Astrocyte (in vitro differentiated cells and primary cell): ENCODE measurements around the gene PRSS53. TPM values are rescaled to one million over a fixed set of nuclear protein-coding genes. Genes with fewer than 3 reads are reported as not detected.

Experiments
- DNase-seq: peaks from one replicate; pipeline ENCODE4 v3.0.0-alpha.2; 2010; ENCODE audit warnings: low read depth
- FAIRE-seq: peaks from 2 replicates; lab custom pipeline; 2011; peaks lifted over from hg19 to GRCh38; lab: Jason Lieb, UNC
- H2AFZ ChIP-seq: 2 replicates; pipeline ENCODE4 v1.6.0; 2012; ENCODE audit warnings: low read depth, low read length, inconsistent platforms
- H3K27ac ChIP-seq: 2 replicates; pipeline ENCODE4 v1.5.1; 2011; ENCODE audit warnings: low read depth, low read length, inconsistent platforms
- H3K27me3 ChIP-seq: 2 replicates; pipeline ENCODE4 v1.6.0; 2011; ENCODE audit warnings: low read length, inconsistent platforms; ENCODE audit not compliant: insufficient read depth
- H3K36me3 ChIP-seq: 2 replicates; pipeline ENCODE4 v1.5.1; 2011; ENCODE audit warnings: low read length, inconsistent platforms; ENCODE audit not compliant: insufficient read depth
- H3K4me1 ChIP-seq: 2 replicates; pipeline ENCODE4 v1.5.1; 2011; ENCODE audit warnings: low read length, inconsistent platforms; ENCODE audit not compliant: insufficient read depth
- H3K4me2 ChIP-seq: 2 replicates; pipeline ENCODE4 v1.6.0; 2012; ENCODE audit warnings: low read length, inconsistent platforms
- H3K4me3 ChIP-seq: 2 replicates; pipeline ENCODE4 v1.5.1; 2011; ENCODE audit warnings: low read depth, mild to moderate bottlenecking, low read length, inconsistent platforms; ENCODE audit not compliant: insufficient read depth
- H3K79me2 ChIP-seq: 2 replicates; pipeline ENCODE4 v1.6.0; 2012; ENCODE audit warnings: mild to moderate bottlenecking, low read length, inconsistent platforms; ENCODE audit not compliant: insufficient read depth
- H3K9ac ChIP-seq: 2 replicates; pipeline ENCODE4 v1.6.0; 2012; ENCODE audit warnings: mild to moderate bottlenecking, low read length, inconsistent platforms
- H3K9me3 ChIP-seq: 2 replicates; pipeline ENCODE4 v1.5.1; 2012; ENCODE audit warnings: low read depth, mild to moderate bottlenecking, low read length, inconsistent platforms; ENCODE audit not compliant: insufficient read depth
- H4K20me1 ChIP-seq: 2 replicates; pipeline ENCODE4 v1.6.0; 2012; ENCODE audit warnings: low read length, inconsistent platforms; ENCODE audit not compliant: insufficient read depth
- H3K27ac Mint-ChIP-seq: one replicate; pipeline ENCODE4 v1.8.0; 2021; ENCODE audit warnings: mild to moderate bottlenecking, mixed read lengths; ENCODE audit not compliant: unreplicated experiment
- H3K27me3 Mint-ChIP-seq: one replicate; pipeline ENCODE4 v1.8.0; 2021; ENCODE audit warnings: low read depth, mixed read lengths; ENCODE audit not compliant: unreplicated experiment
- H3K36me3 Mint-ChIP-seq: one replicate; pipeline ENCODE4 v1.8.0; 2021; ENCODE audit warnings: low read depth, mixed read lengths; ENCODE audit not compliant: unreplicated experiment
- H3K4me1 Mint-ChIP-seq: one replicate; pipeline ENCODE4 v1.8.0; 2021; ENCODE audit warnings: low read depth, mixed read lengths; ENCODE audit not compliant: unreplicated experiment
- H3K4me3 Mint-ChIP-seq: one replicate; pipeline ENCODE4 v1.8.0; 2021; ENCODE audit warnings: mild to moderate bottlenecking, moderate library complexity, mixed read lengths; ENCODE audit not compliant: unreplicated experiment
- H3K9me3 Mint-ChIP-seq: one replicate; pipeline ENCODE4 v1.8.0; 2021; ENCODE audit warnings: mild to moderate bottlenecking, mixed read lengths; ENCODE audit not compliant: unreplicated experiment
- EZH2 ChIP-seq: IDR thresholded peaks from 2 replicates; pipeline ENCODE4 v1.6.1; 2012; ENCODE audit warnings: mild to moderate bottlenecking, low read length, inconsistent platforms; ENCODE audit not compliant: insufficient read depth
- total RNA-seq: library from RNA; stranded (reverse); gene quantifications from 2 replicates; pipeline ENCODE4 v1.2.1, GENCODE V29; 2021
- TF ChIP-seq, protein P1 (sequence below): IDR thresholded peaks from 2 replicates; pipeline ENCODE4 v1.5.1; 2011; ENCODE audit warnings: low read depth, mild to moderate bottlenecking, inconsistent platforms, low read length, moderate library complexity; ENCODE audit not compliant: insufficient read depth

The PRSS53 gene
- total RNA-seq, 1 donor from 2014 or later: 7.1 TPM

DNA sequence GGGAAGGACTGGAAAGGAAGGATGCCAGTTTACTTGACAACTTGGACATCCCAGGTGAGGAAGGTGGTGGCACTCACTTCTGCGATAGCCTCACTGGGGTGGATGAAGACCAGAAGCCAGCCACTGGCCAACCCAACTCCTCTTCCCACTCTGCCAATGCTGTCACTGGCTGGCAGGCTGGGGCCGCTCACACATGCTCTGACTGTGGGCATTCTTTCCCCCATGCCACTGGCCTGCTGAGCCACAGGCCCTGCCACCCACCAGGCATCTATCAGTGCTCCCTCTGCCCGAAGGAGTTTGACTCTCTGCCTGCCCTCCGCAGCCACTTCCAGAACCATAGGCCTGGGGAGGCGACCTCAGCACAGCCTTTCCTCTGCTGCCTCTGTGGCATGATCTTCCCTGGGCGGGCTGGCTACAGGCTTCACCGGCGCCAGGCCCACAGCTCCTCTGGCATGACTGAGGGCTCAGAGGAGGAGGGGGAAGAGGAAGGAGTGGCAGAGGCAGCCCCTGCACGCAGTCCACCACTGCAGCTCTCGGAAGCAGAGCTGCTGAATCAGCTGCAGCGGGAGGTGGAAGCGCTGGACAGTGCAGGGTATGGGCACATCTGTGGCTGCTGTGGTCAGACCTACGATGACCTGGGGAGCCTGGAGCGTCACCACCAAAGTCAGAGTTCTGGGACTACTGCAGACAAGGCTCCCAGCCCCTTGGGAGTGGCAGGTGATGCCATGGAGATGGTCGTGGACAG lies 10.0 kb downstream of the PRSS53 start:
- no peak for TF ChIP-seq EZH2
- TF ChIP-seq, protein P1, sequence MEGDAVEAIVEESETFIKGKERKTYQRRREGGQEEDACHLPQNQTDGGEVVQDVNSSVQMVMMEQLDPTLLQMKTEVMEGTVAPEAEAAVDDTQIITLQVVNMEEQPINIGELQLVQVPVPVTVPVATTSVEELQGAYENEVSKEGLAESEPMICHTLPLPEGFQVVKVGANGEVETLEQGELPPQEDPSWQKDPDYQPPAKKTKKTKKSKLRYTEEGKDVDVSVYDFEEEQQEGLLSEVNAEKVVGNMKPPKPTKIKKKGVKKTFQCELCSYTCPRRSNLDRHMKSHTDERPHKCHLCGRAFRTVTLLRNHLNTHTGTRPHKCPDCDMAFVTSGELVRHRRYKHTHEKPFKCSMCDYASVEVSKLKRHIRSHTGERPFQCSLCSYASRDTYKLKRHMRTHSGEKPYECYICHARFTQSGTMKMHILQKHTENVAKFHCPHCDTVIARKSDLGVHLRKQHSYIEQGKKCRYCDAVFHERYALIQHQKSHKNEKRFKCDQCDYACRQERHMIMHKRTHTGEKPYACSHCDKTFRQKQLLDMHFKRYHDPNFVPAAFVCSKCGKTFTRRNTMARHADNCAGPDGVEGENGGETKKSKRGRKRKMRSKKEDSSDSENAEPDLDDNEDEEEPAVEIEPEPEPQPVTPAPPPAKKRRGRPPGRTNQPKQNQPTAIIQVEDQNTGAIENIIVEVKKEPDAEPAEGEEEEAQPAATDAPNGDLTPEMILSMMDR: no peak
- H3K9ac ChIP-seq: no peak overlapping the region
- no peaks in the 10 kb centered on the region for H3K9me3 ChIP-seq
- H3K4me1 ChIP-seq: peaks cover 4% of the 10 kb centered on the region
- no peak overlapping the region for H2AFZ ChIP-seq
- H3K4me3 Mint-ChIP-seq: no peak overlapping the region
- no peaks in the 10 kb centered on the region for H3K9me3 Mint-ChIP-seq
- peaks cover 80% of the 10 kb centered on the region for H3K79me2 ChIP-seq
- H3K36me3 ChIP-seq: no peaks in the 10 kb centered on the region
- H3K27ac Mint-ChIP-seq: no peak overlapping the region
- peaks cover 2% of the 10 kb centered on the region for H3K4me1 Mint-ChIP-seq
- H3K27ac ChIP-seq: no peak overlapping the region
- peaks cover 65% of the 10 kb centered on the region for H4K20me1 ChIP-seq
- H3K27me3 ChIP-seq: no peaks in the 10 kb centered on the region
- no peaks in the 10 kb centered on the region for H3K27me3 Mint-ChIP-seq
- FAIRE-seq (no peak), DNase-seq (no peak)
- peaks cover 19% of the 10 kb centered on the region for H3K36me3 Mint-ChIP-seq
- no peak overlapping the region for H3K4me3 ChIP-seq
- no peak overlapping the region for H3K4me2 ChIP-seq

DNA sequence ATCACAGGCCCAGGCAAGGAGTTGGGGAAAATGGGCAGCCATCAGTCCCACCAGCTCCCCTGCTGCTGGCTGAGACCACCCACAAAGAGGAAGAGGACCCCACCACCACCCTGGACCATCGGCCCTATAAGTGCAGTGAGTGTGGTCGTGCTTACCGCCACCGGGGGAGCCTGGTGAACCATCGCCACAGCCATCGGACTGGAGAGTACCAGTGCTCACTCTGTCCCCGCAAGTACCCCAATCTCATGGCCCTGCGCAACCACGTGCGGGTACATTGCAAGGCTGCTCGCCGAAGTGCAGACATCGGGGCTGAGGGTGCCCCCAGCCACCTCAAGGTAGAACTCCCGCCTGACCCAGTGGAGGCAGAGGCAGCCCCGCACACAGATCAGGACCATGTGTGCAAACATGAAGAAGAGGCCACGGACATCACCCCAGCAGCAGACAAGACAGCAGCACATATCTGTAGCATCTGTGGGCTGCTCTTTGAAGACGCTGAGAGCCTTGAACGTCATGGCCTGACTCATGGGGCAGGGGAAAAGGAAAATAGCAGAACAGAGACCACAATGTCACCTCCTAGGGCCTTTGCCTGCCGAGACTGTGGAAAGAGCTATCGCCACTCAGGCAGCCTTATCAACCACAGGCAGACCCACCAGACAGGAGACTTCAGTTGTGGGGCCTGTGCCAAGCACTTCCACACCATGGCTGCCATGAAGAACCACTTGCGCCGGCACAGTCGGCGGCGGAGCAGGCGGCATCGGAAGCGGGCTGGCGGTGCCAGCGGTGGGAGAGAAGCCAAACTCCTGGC lies 10.9 kb downstream of the PRSS53 start:
- FAIRE-seq: no peak
- H3K9me3 ChIP-seq: no peaks in the 10 kb centered on the region
- H3K4me1 ChIP-seq: peaks cover 4% of the 10 kb centered on the region
- no peak overlapping the region for H3K9ac ChIP-seq
- peaks cover 15% of the 10 kb centered on the region for H3K36me3 Mint-ChIP-seq
- no peak overlapping the region for H3K4me2 ChIP-seq
- H3K27ac Mint-ChIP-seq: no peak overlapping the region
- no peaks in the 10 kb centered on the region for H3K27me3 Mint-ChIP-seq
- H3K4me1 Mint-ChIP-seq: peaks cover 2% of the 10 kb centered on the region
- H3K4me3 Mint-ChIP-seq: no peak overlapping the region
- H3K9me3 Mint-ChIP-seq: no peaks in the 10 kb centered on the region
- H3K79me2 ChIP-seq: peaks cover 89% of the 10 kb centered on the region
- no peak overlapping the region for H2AFZ ChIP-seq
- no peaks in the 10 kb centered on the region for H3K36me3 ChIP-seq
- no peak for TF ChIP-seq EZH2
- TF ChIP-seq, protein P1: no peak
- peaks cover 56% of the 10 kb centered on the region for H4K20me1 ChIP-seq
- no peak overlapping the region for H3K4me3 ChIP-seq
- H3K27me3 ChIP-seq: no peaks in the 10 kb centered on the region
- H3K27ac ChIP-seq: no peak overlapping the region
- DNase-seq: no peak
